Right ventricle myocardium inferior (tissue), 1 donor: ENCODE results near the gene PDXP. TPM values are rescaled to one million over a fixed set of nuclear protein-coding genes. Genes with fewer than 3 reads are reported as not detected.

Source experiments
- ATAC-seq: fragments of 200-7000 bp; cut with Tn5 transposase; one replicate; pipeline ENCODE4 v1.9.1; 2020; ENCODE audit warnings: mild to moderate bottlenecking, moderate library complexity
- DNase-seq: peaks from one replicate; pipeline ENCODE4 v3.0.0; 2021; ENCODE audit errors: missing footprints
- intact Hi-C: fragments of 100-400 bp; cut with DNase I; formaldehyde crosslinking; loops from one replicate; pipeline ENCODE4 v1.11.0; 2022
- total RNA-seq: library from RNA; stranded (reverse); fragmentation: NEBNext Ultra II Directional; extraction: Animal tissue kit (Norgen Biotek cat#: 25700); gene quantifications from one replicate; pipeline ENCODE4 v1.2.1, GENCODE V29; 2021
- donor health status: DM: no; HTN: yes; CAD: no; lungs with severe emphysema.

The PDXP gene
- total RNA-seq, 1 donor from 2014 or later: 21.4 TPM

GRCh38 chr22:37626556-37627075 is 31.9 kb upstream of the PDXP start:
- intact Hi-C loops: loop anchor here (5.0 kb wide), 1 partner anchor 51 kb away; the partner anchor contains the start of gene LGALS1
- ATAC-seq: peak; percentile 5
- peak; percentile 14 for DNase-seq

GRCh38 chr22:37627121-37627520 is 31.4 kb upstream of the PDXP start:
- no peak for ATAC-seq
- no peak for DNase-seq
- intact Hi-C loops: loop anchor here (5.0 kb wide), 1 partner anchor 50 kb away; the partner anchor contains the start of gene LGALS1

- ATAC-seq (no peak), DNase-seq (peak; percentile 83)
- intact Hi-C loops: loop anchor here (5.0 kb wide), 1 partner anchor 50 kb away; the partner anchor contains the start of gene LGALS1
Measured at GRCh38 chr22:37627545-37627944, 31.0 kb upstream of the PDXP start.

GRCh38 chr22:37628830-37629229 is 29.7 kb upstream of the PDXP start:
- ATAC-seq: no peak
- no peak for DNase-seq
- intact Hi-C loops: loop anchor here (5.0 kb wide), 1 partner anchor 48 kb away; the partner anchor contains the start of gene LGALS1

- intact Hi-C loops: loop anchor here (5.0 kb wide), 1 partner anchor 47 kb away; the partner anchor contains the start of gene LGALS1
- ATAC-seq (no peak), DNase-seq (no peak)
Measured at GRCh38 chr22:37629928-37630327, 28.6 kb upstream of the PDXP start.

- ATAC-seq (no peak), DNase-seq (peak; percentile 55)
- intact Hi-C loops: no loop called here
Measured at GRCh38 chr22:37630839-37631435, 27.6 kb upstream of the PDXP start.

- DNase-seq (peak; percentile 69), ATAC-seq (no peak)
- intact Hi-C loops: no loop called here
Measured at GRCh38 chr22:37631448-37632173, 26.9 kb upstream of the PDXP start.

- ATAC-seq (no peak), DNase-seq (peak; percentile 46)
- intact Hi-C loops: no loop called here
Measured at GRCh38 chr22:37632174-37633088, 26.1 kb upstream of the PDXP start.

GRCh38 chr22:37633089-37633624 is 25.4 kb upstream of the PDXP start:
- intact Hi-C loops: no loop called here
- DNase-seq (no peak), ATAC-seq (no peak)

- peak; percentile 93 for DNase-seq
- intact Hi-C loops: no loop called here
- ATAC-seq: peak; percentile 89
Measured at GRCh38 chr22:37633625-37634416, 24.7 kb upstream of the PDXP start.

GRCh38 chr22:37634417-37634924 is 24.1 kb upstream of the PDXP start:
- DNase-seq (no peak), ATAC-seq (peak; percentile 40)
- intact Hi-C loops: no loop called here

- intact Hi-C loops: no loop called here
- DNase-seq (no peak), ATAC-seq (no peak)
Measured at GRCh38 chr22:37635157-37635556, 23.4 kb upstream of the PDXP start.

- intact Hi-C loops: no loop called here
- DNase-seq: no peak
- ATAC-seq: no peak
Measured at GRCh38 chr22:37636186-37636948, 22.2 kb upstream of the PDXP start.

GRCh38 chr22:37636949-37637273 is 21.6 kb upstream of the PDXP start:
- DNase-seq (no peak), ATAC-seq (no peak)
- intact Hi-C loops: no loop called here

- no peak for DNase-seq
- no peak for ATAC-seq
- intact Hi-C loops: no loop called here
Measured at GRCh38 chr22:37638391-37639069, 20.0 kb upstream of the PDXP start.

GRCh38 chr22:37639070-37639760 is 19.3 kb upstream of the PDXP start, which contains the start of gene SH3BP1:
Gene SH3BP1, plus strand, starts transcription at chr22:37639669. Its CDS starts 119 bp downstream, at chr22:37639788.
- ATAC-seq: peak; percentile 35
- intact Hi-C loops: no loop called here
- DNase-seq: peak; percentile 77
